Ishikawa (cell line): ENCODE results near the gene OSBPL9.

ENCODE experiments used
- CEBPB ChIP-seq: IDR thresholded peaks from 2 replicates; pipeline ENCODE4 v1.6.1; 2012
- CREB1 ChIP-seq: IDR thresholded peaks from 2 replicates; pipeline ENCODE4 v1.6.1; 2012; ENCODE audit warnings: low read depth
- EGR1 ChIP-seq: IDR thresholded peaks from 2 replicates; pipeline ENCODE4 v1.6.1; 2012
- EP300 ChIP-seq: IDR thresholded peaks from 2 replicates; pipeline ENCODE4 v1.6.1; 2012; ENCODE audit warnings: borderline replicate concordance
- FOXM1 ChIP-seq: IDR thresholded peaks from 2 replicates; pipeline ENCODE4 v1.6.1; 2012; ENCODE audit warnings: low read depth, borderline replicate concordance
- NFIC ChIP-seq: IDR thresholded peaks from 2 replicates; pipeline ENCODE4 v1.6.1; 2012
- RAD21 ChIP-seq: IDR thresholded peaks from 2 replicates; pipeline ENCODE4 v1.6.1; 2012; ENCODE audit warnings: low read depth
- TAF1 ChIP-seq: IDR thresholded peaks from 2 replicates; pipeline ENCODE4 v1.6.1; 2012; ENCODE audit warnings: low read depth, mild to moderate bottlenecking
- TCF12 ChIP-seq: IDR thresholded peaks from 2 replicates; pipeline ENCODE4 v1.6.1; 2012; ENCODE audit warnings: low read depth
- TEAD4 ChIP-seq: IDR thresholded peaks from 2 replicates; pipeline ENCODE4 v1.6.1; 2012
- YY1 ChIP-seq: IDR thresholded peaks from 2 replicates; pipeline ENCODE4 v1.6.1; 2012; ENCODE audit warnings: low read depth
- ZBTB7A ChIP-seq: IDR thresholded peaks from 2 replicates; pipeline ENCODE4 v1.6.1; 2012; ENCODE audit warnings: low read depth
- TF ChIP-seq, protein P1 (sequence below): IDR thresholded peaks from 2 replicates; pipeline ENCODE4 v1.6.1; 2012; ENCODE audit warnings: low read depth, mild to moderate bottlenecking
- TF ChIP-seq, protein P2 (sequence below): IDR thresholded peaks from 2 replicates; pipeline ENCODE4 v1.6.1; 2012
- TF ChIP-seq, protein P3 (sequence below): IDR thresholded peaks from 2 replicates; pipeline ENCODE4 v1.6.1; 2012

OSBPL9 gene

DNA sequence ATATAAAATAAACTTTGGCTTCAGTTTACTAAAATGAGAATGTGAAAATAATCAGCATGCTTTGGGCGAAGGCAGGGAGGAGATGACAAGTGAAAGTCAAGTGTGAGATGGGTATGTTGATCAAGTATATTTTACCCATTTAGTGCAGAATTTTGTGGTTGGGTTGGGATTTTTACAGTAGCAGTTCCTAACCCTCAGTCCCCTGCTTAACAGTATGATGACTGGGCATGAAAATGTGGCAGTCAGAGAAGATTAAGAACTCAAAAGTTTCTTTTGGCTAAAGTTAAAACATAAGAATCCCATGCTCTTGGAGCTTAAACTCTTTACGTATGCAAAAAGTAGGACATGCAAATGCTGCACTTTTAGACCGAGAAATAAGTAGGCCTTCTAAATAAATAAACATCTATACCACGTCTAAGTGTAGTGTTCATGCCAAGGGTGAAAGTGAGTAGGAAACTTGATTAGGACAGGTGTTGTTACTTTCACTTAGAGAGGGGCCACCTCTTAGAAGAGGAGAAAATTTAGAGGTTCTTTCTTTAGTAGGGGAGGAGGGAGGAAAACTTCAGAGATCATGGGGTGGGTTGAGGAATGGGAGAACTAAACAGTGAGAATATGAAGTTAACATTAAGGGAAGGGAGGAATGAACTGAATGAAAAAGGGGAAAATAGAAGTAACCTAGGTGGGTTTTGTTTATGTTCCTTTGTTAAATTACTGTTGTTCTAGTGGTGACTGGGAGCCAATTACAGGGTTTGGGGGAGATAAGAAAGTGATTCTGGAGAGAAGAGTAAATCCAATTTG, 127.8 kb downstream of the OSBPL9 start:
- TF ChIP-seq CEBPB (no peak), TAF1 (no peak), YY1 (no peak), TEAD4 (no peak), EP300 (no peak), RAD21 (no peak), FOXM1 (no peak), TCF12 (no peak), NFIC (no peak), ZBTB7A (no peak), CREB1 (no peak), EGR1 (no peak)
- TF ChIP-seq, protein P1, sequence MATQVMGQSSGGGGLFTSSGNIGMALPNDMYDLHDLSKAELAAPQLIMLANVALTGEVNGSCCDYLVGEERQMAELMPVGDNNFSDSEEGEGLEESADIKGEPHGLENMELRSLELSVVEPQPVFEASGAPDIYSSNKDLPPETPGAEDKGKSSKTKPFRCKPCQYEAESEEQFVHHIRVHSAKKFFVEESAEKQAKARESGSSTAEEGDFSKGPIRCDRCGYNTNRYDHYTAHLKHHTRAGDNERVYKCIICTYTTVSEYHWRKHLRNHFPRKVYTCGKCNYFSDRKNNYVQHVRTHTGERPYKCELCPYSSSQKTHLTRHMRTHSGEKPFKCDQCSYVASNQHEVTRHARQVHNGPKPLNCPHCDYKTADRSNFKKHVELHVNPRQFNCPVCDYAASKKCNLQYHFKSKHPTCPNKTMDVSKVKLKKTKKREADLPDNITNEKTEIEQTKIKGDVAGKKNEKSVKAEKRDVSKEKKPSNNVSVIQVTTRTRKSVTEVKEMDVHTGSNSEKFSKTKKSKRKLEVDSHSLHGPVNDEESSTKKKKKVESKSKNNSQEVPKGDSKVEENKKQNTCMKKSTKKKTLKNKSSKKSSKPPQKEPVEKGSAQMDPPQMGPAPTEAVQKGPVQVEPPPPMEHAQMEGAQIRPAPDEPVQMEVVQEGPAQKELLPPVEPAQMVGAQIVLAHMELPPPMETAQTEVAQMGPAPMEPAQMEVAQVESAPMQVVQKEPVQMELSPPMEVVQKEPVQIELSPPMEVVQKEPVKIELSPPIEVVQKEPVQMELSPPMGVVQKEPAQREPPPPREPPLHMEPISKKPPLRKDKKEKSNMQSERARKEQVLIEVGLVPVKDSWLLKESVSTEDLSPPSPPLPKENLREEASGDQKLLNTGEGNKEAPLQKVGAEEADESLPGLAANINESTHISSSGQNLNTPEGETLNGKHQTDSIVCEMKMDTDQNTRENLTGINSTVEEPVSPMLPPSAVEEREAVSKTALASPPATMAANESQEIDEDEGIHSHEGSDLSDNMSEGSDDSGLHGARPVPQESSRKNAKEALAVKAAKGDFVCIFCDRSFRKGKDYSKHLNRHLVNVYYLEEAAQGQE, result no peak
- TF ChIP-seq, protein P2, sequence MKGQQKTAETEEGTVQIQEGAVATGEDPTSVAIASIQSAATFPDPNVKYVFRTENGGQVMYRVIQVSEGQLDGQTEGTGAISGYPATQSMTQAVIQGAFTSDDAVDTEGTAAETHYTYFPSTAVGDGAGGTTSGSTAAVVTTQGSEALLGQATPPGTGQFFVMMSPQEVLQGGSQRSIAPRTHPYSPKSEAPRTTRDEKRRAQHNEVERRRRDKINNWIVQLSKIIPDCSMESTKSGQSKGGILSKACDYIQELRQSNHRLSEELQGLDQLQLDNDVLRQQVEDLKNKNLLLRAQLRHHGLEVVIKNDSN, result no peak
- TF ChIP-seq, protein P3, sequence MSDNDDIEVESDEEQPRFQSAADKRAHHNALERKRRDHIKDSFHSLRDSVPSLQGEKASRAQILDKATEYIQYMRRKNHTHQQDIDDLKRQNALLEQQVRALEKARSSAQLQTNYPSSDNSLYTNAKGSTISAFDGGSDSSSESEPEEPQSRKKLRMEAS, result no peak

DNA sequence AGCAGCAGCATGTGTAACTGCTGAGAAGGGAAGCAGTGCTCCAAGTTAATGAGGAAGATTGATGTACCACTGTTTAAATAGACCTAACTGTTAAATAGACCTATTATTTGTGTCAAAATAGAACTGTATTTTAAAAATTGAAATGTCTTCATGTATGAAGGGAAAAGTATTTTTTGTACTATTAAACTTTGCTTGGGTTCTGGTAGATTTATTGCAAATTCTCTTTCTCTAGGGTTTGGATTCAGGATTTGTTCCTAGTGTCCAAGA, 128.3 kb downstream of the OSBPL9 start:
- TF ChIP-seq YY1 (no peak), RAD21 (no peak), CEBPB (no peak), EP300 (no peak), TEAD4 (no peak), TAF1 (no peak), NFIC (no peak), ZBTB7A (no peak), TCF12 (no peak), FOXM1 (no peak)
- TF ChIP-seq, protein P2, result no peak

DNA sequence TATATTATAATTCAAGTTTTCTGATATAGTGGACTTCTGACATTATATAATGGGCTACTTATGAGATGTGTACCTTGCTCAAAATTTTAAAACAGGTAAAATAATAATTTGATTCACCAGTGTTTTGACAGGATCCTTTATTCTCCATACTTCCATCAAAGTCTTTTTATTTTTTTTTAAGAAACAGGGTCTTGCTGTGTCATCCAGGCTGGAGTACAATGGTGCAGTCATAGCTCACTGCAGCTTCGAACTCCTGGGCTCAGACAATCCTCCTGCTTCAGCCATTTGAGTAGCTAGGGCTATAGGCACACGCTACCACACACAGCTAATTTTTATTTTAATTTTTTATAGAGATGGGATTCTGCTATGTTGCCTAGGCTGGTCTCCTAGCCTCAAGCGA, 132.3 kb downstream of the OSBPL9 start:
- no peak for TF ChIP-seq FOXM1
- no peak for TF ChIP-seq TEAD4
- TF ChIP-seq ZBTB7A, result no peak
- no peak for TF ChIP-seq EP300
- no peak for TF ChIP-seq CEBPB
- no peak for TF ChIP-seq TAF1
- TF ChIP-seq, protein P3, result no peak
- TF ChIP-seq CREB1, result no peak
- TF ChIP-seq, protein P2, result no peak
- TF ChIP-seq, protein P1, result no peak
- TF ChIP-seq RAD21, result no peak
- TF ChIP-seq YY1, result no peak
- TF ChIP-seq EGR1, result no peak
- no peak for TF ChIP-seq TCF12
- TF ChIP-seq NFIC, result no peak

DNA sequence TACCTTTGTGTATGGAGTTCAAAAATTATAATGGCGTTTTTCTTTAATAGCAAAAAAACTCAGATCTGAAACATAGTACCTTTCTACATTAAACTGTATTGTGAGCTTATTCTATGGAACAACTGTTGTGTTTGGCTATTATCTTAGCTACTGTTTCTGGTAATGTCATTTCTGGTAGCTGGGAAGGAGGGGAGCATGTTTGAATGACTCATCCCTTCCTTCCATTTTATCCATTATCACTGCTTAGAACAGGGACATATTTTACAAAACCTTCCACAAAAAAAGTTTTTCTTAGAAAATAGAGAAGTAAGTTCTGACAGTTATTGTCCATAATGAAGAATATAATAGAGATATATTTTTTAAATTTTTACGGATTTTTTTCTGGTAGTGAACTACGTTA, 133.3 kb downstream of the OSBPL9 start:
- TF ChIP-seq CREB1 (no peak), TEAD4 (no peak), TCF12 (no peak), YY1 (no peak), FOXM1 (no peak), CEBPB (no peak), ZBTB7A (no peak), EP300 (no peak), TAF1 (no peak), NFIC (no peak), RAD21 (no peak), EGR1 (no peak)
- TF ChIP-seq, protein P3, result no peak
- TF ChIP-seq, protein P2, result no peak
- TF ChIP-seq, protein P1, result no peak
